ENCODE measurements around the gene PARP15.

DNA sequence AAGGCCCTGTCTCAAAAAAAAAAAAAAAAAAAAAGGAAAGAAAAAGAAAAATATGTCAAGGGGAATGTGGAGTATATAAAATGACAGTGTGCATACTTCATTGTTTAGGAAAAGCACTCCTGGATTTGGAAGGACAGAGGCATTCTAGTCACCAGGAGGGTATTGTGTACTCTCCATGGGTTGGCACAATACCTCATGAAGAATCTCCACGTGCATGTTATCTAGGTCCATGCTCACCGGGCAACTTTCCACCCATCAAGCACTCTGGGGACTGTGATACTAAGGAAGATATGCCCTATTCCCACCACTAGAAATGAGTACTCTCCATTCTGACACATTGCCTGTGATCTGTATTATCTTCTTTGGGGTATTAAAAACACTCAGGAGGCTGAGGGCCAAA lies 47.3 kb upstream of the PARP15 start:
- TF ChIP-seq, protein P1, sequence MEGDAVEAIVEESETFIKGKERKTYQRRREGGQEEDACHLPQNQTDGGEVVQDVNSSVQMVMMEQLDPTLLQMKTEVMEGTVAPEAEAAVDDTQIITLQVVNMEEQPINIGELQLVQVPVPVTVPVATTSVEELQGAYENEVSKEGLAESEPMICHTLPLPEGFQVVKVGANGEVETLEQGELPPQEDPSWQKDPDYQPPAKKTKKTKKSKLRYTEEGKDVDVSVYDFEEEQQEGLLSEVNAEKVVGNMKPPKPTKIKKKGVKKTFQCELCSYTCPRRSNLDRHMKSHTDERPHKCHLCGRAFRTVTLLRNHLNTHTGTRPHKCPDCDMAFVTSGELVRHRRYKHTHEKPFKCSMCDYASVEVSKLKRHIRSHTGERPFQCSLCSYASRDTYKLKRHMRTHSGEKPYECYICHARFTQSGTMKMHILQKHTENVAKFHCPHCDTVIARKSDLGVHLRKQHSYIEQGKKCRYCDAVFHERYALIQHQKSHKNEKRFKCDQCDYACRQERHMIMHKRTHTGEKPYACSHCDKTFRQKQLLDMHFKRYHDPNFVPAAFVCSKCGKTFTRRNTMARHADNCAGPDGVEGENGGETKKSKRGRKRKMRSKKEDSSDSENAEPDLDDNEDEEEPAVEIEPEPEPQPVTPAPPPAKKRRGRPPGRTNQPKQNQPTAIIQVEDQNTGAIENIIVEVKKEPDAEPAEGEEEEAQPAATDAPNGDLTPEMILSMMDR (conservative IDR thresholded peaks at IDR 0.05; ENCODE audit: low read length) = no peak
- TF ChIP-seq EZH2phosphoT487 (IDR thresholded peaks at IDR 0.05; ENCODE audit: borderline replicate concordance, low read depth, low read length) = no peak
